IMR-90 (cell line): ENCODE results near the gene RIPK1. TPM values are rescaled to one million over a fixed set of nuclear protein-coding genes. Genes with fewer than 3 reads are reported as not detected.

Experiments used
- ATAC-seq: fragments of 200-7000 bp; cut with Tn5 transposase; 2 replicates; pipeline ENCODE4 v1.9.1; 2020; ENCODE audit warnings: low read depth, mild to moderate bottlenecking, moderate library complexity
- BruUV-seq: library from RNA; stranded (reverse); fragments of 400-500 nt; replicated peaks from 2 replicates; lab custom pipeline; 2021; lab: Mats Ljungman, UMichigan
- CTCF ChIA-PET: fragments of 300-600 bp; formaldehyde crosslinking; extraction: SDS; loops from one replicate; lab custom pipeline; 2021; ENCODE audit warnings: antibody characterized with exemption; lab: Yijun Ruan, JAX
- POLR2A ChIA-PET: fragments of 300-600 bp; sonication (Branson Sonifier 250); formaldehyde crosslinking; loops from one replicate; lab custom pipeline; 2022; ENCODE audit warnings: antibody characterized with exemption; ENCODE audit not compliant: unreplicated experiment; lab: Charles Lee
- DNase-seq: peaks from one replicate; pipeline ENCODE4 v3.0.0; 2013
- H2AFZ ChIP-seq: replicated peaks from 2 replicates; pipeline ENCODE3; 2013; ENCODE audit warnings: low read length, mild to moderate bottlenecking; ENCODE audit not compliant: poor library complexity
- H2AK5ac ChIP-seq: 2 replicates; pipeline ENCODE4 v1.6.1; 2013; ENCODE audit warnings: low read depth, low read length, inconsistent platforms
- H2AK9ac ChIP-seq: replicated peaks from 2 replicates; pipeline ENCODE3; 2013; ENCODE audit warnings: mild to moderate bottlenecking, low read depth, low read length, moderate library complexity; ENCODE audit not compliant: poor library complexity
- H2BK120ac ChIP-seq: 2 replicates; pipeline ENCODE4 v1.6.1; 2013; ENCODE audit warnings: low read depth, low read length, inconsistent platforms
- H2BK15ac ChIP-seq: 3 replicates; pipeline ENCODE4 v1.6.1; 2013; ENCODE audit warnings: low read depth, low read length, inconsistent platforms
- H2BK20ac ChIP-seq: 2 replicates; pipeline ENCODE4 v1.6.1; 2013; ENCODE audit warnings: low read depth, mild to moderate bottlenecking, inconsistent platforms, low read length, moderate library complexity
- H2BK5ac ChIP-seq: 2 replicates; pipeline ENCODE4 v1.6.1; 2013; ENCODE audit warnings: mild to moderate bottlenecking, low read depth, low read length, inconsistent platforms; ENCODE audit not compliant: poor library complexity, severe bottlenecking
- H3K14ac ChIP-seq: replicated peaks from 2 replicates; pipeline ENCODE4 v1.6.1; 2013; ENCODE audit warnings: low read depth, low read length, inconsistent platforms
- H3K18ac ChIP-seq: 2 replicates; pipeline ENCODE4 v1.6.1; 2013; ENCODE audit warnings: low read depth, low read length, control low read depth
- H3K23ac ChIP-seq: 2 replicates; pipeline ENCODE4 v1.6.1; 2013; ENCODE audit warnings: low read depth, low read length, inconsistent platforms
- H3K27ac ChIP-seq: 2 replicates; pipeline ENCODE4 v1.5.1; 2013; ENCODE audit warnings: mild to moderate bottlenecking, control low read depth, low read length; ENCODE audit not compliant: insufficient read depth
- H3K27me3 ChIP-seq: 2 replicates; pipeline ENCODE4 v1.6.1; 2013; ENCODE audit warnings: low read length; ENCODE audit not compliant: control insufficient read depth, insufficient read depth
- H3K36me3 ChIP-seq: 2 replicates; pipeline ENCODE4 v1.6.1; 2013; ENCODE audit warnings: low read length, mixed read lengths; ENCODE audit not compliant: control insufficient read depth, insufficient read depth
- H3K4ac ChIP-seq: 2 replicates; pipeline ENCODE4 v1.6.1; 2013; ENCODE audit warnings: low read depth, low read length, inconsistent platforms
- H3K4me1 ChIP-seq: 2 replicates; pipeline ENCODE4 v1.6.1; 2013; ENCODE audit warnings: low read length, mixed read lengths; ENCODE audit not compliant: control insufficient read depth, insufficient read depth
- H3K4me2 ChIP-seq: 2 replicates; pipeline ENCODE4 v1.6.1; 2013; ENCODE audit warnings: low read depth, mild to moderate bottlenecking, control low read depth, low read length, moderate library complexity
- H3K4me3 ChIP-seq: 2 replicates; pipeline ENCODE4 v1.5.1; 2013; ENCODE audit warnings: low read depth, mild to moderate bottlenecking, control low read depth, low read length, moderate library complexity; ENCODE audit not compliant: insufficient read depth
- H3K56ac ChIP-seq: 2 replicates; pipeline ENCODE4 v1.6.1; 2013; ENCODE audit warnings: low read length, inconsistent platforms; ENCODE audit not compliant: insufficient read depth; ENCODE audit errors: extremely low read depth
- H3K79me1 ChIP-seq, 2 experiments: 2 replicates each; pipeline ENCODE4 v1.6.1; 2013; ENCODE audit warnings: low read length in 2 of 2, inconsistent platforms in 1 of 2, low read depth in 1 of 2
- H3K9ac ChIP-seq: 2 replicates; pipeline ENCODE4 v1.6.1; 2013; ENCODE audit warnings: low read depth, low read length, control low read depth
- H3K9me1 ChIP-seq: 2 replicates; pipeline ENCODE4 v1.6.1; 2013; ENCODE audit warnings: low read length, inconsistent platforms; ENCODE audit not compliant: insufficient read depth
- H3K9me3 ChIP-seq: 2 replicates; pipeline ENCODE4 v1.6.1; 2013; ENCODE audit warnings: low read length; ENCODE audit not compliant: control insufficient read depth, insufficient read depth
- H4K20me1 ChIP-seq: 2 replicates; pipeline ENCODE4 v1.6.1; 2013; ENCODE audit warnings: low read length, inconsistent platforms; ENCODE audit not compliant: insufficient read depth
- H4K5ac ChIP-seq: 2 replicates; pipeline ENCODE4 v1.6.1; 2013; ENCODE audit warnings: mild to moderate bottlenecking, low read depth, low read length, control low read depth
- H4K8ac ChIP-seq, 2 experiments: 2 replicates each; pipeline ENCODE4 v1.6.1; 2013; ENCODE audit warnings: low read depth in 2 of 2, low read length in 2 of 2, control low read depth in 1 of 2, inconsistent platforms in 1 of 2
- H4K91ac ChIP-seq: 2 replicates; pipeline ENCODE4 v1.6.1; 2013; ENCODE audit warnings: low read depth, low read length, inconsistent platforms; ENCODE audit not compliant: insufficient read depth
- BHLHE40 ChIP-seq: fragments of 150-350 bp; IDR thresholded peaks from 2 replicates; pipeline ENCODE4 v1.6.1; 2016; ENCODE audit warnings: mild to moderate bottlenecking, low read depth, low read length
- CEBPB ChIP-seq: IDR thresholded peaks from 2 replicates; pipeline ENCODE4 v1.6.1; 2012; ENCODE audit warnings: low read depth, low read length, improper control_type of control experiment
- CHD1 ChIP-seq: IDR thresholded peaks from 2 replicates; pipeline ENCODE4 v1.6.1; 2012; ENCODE audit warnings: low read depth, low read length, improper control_type of control experiment
- CTCF ChIP-seq: conservative IDR thresholded peaks from 2 replicates; pipeline ENCODE4 v1.5.1; 2012; ENCODE audit warnings: mild to moderate bottlenecking, low read depth, low read length, improper control_type of control experiment
- ELK1 ChIP-seq: fragments of 150-350 bp; IDR thresholded peaks from 2 replicates; pipeline ENCODE4 v1.6.1; 2016; ENCODE audit warnings: low read depth, mild to moderate bottlenecking, low read length, moderate library complexity, borderline replicate concordance
- FOS ChIP-seq: fragments of 150-350 bp; IDR thresholded peaks from 2 replicates; pipeline ENCODE4 v1.6.1; 2016; ENCODE audit warnings: low read depth, low read length
- MAFK ChIP-seq: IDR thresholded peaks from 2 replicates; pipeline ENCODE4 v1.6.1; 2012; ENCODE audit warnings: low read depth, low read length, improper control_type of control experiment
- MAZ ChIP-seq: IDR thresholded peaks from 2 replicates; pipeline ENCODE4 v1.6.1; 2012; ENCODE audit warnings: low read depth, mild to moderate bottlenecking, low read length, improper control_type of control experiment, moderate library complexity, borderline replicate concordance
- MXI1 ChIP-seq: IDR thresholded peaks from 2 replicates; pipeline ENCODE4 v1.6.1; 2012; ENCODE audit warnings: low read depth, mild to moderate bottlenecking, low read length, moderate library complexity, borderline replicate concordance
- NFE2L2 ChIP-seq: fragments of 150-350 bp; IDR thresholded peaks from 2 replicates; pipeline ENCODE4 v1.6.1; 2016; ENCODE audit warnings: low read depth, mild to moderate bottlenecking, low read length
- POLR2A ChIP-seq: IDR thresholded peaks from 2 replicates; pipeline ENCODE4 v1.6.1; 2012; ENCODE audit warnings: mild to moderate bottlenecking, low read depth, low read length
- RAD21 ChIP-seq: IDR thresholded peaks from 2 replicates; pipeline ENCODE4 v1.6.1; 2012; ENCODE audit warnings: low read length, improper control_type of control experiment
- RCOR1 ChIP-seq: IDR thresholded peaks from 2 replicates; pipeline ENCODE4 v1.6.1; 2012; ENCODE audit warnings: mild to moderate bottlenecking, low read length, improper control_type of control experiment; ENCODE audit not compliant: insufficient replicate concordance
- RFX5 ChIP-seq: IDR thresholded peaks from 2 replicates; pipeline ENCODE4 v1.8.0; 2012; ENCODE audit warnings: low read depth, mild to moderate bottlenecking, low read length, moderate library complexity
- SMC3 ChIP-seq: fragments of 150-350 bp; IDR thresholded peaks from 2 replicates; pipeline ENCODE4 v1.6.1; 2016; ENCODE audit warnings: low read depth, mild to moderate bottlenecking, antibody characterized with exemption, low read length, moderate library complexity
- USF2 ChIP-seq: fragments of 150-350 bp; IDR thresholded peaks from 2 replicates; pipeline ENCODE4 v1.6.1; 2017; ENCODE audit warnings: mild to moderate bottlenecking, antibody characterized with exemption, low read length, low read depth
- WGBS, 2 experiments: methylation state at CpG; one replicate each; pipeline versions ENCODE4 v1.1.5 to v1.1.7; 2013; ENCODE audit warnings: missing lambda C conversion rate in 2 of 2; ENCODE audit not compliant: insufficient read length in 1 of 2; ENCODE audit errors: extremely low coverage in 2 of 2; 5-methylcytosine and 5-hydroxymethylcytosine counted together
- dilution Hi-C: fragments of 300-500 bp; cut with HindIII; formaldehyde crosslinking; loops from one replicate; pipeline ENCODE4 v1.14.3; 2018; ENCODE audit warnings: low sequenced_read_pairs; ENCODE audit not compliant: unreplicated experiment
- in situ Hi-C: fragments of 300-500 bp; cut with MboI; formaldehyde crosslinking; loops from 3 replicates; pipeline ENCODE4 v1.14.3; 2019; ENCODE audit warnings: low sequenced_read_pairs, inconsistent platforms, mixed read lengths
- intact Hi-C: fragments of 100-400 bp; cut with micrococcal nuclease; formaldehyde crosslinking; loops from 2 replicates; pipeline ENCODE4 v1.10.0; 2022
- polyA plus RNA-seq, 3 experiments: library from polyadenylated mRNA; depleted of rRNA; stranded (reverse); fragments of >200 nt; gene quantifications; 2 replicates each; pipeline ENCODE4 v1.2.3, GENCODE V29; 2012; ENCODE audit warnings: low replicate concordance in 1 of 3
- total RNA-seq: library from RNA; depleted of rRNA; stranded (reverse); fragments of >200 nt; gene quantifications from 2 replicates; pipeline ENCODE4 v1.2.3, GENCODE V29; 2012

The RIPK1 gene
- total and polyA plus RNA-seq, 2 of the 4 experiments (the other 2 are of a cell fraction), result 12.6 to 25.6 TPM

GRCh38 chr6:3071568-3071967 lies 3.3 kb downstream of the RIPK1 start:
- ChIA-PET POLR2A (no interaction called here), CTCF (no interaction called here)
- DNase-seq (no peak), ATAC-seq (no peak)
- no peaks in the 10 kb centered on the region for H3K27me3 ChIP-seq
- H3K27ac ChIP-seq, result no peak overlapping the region
- no peak overlapping the region for H4K5ac ChIP-seq
- no TSS peak for BruUV-seq
- H3K4me1 ChIP-seq, result peaks cover 10% of the 10 kb centered on the region
- H3K56ac ChIP-seq, result no peak overlapping the region
- no peak overlapping the region for H3K14ac ChIP-seq
- H2AK5ac ChIP-seq, result no peak overlapping the region
- in situ Hi-C loops, result no loop called here
- WGBS, 2 experiments, result 80% methylated on average over 1 of the region's 2 CpGs; no CpG with 5 or more reads in 1 of the 2 experiments
- H3K18ac ChIP-seq, result no peak overlapping the region
- no peak overlapping the region for H2BK20ac ChIP-seq
- H4K91ac ChIP-seq, result no peak overlapping the region
- no peak overlapping the region for H2BK15ac ChIP-seq
- no peak overlapping the region for H4K8ac ChIP-seq
- no peak overlapping the region for H2AFZ ChIP-seq
- intact Hi-C loops, result no loop called here
- peaks cover 7% of the 10 kb centered on the region for H3K36me3 ChIP-seq
- H3K9ac ChIP-seq, result no peak overlapping the region
- H3K9me1 ChIP-seq, result peaks cover 17% of the 10 kb centered on the region
- peaks cover 39% of the 10 kb centered on the region for H4K20me1 ChIP-seq
- H3K4ac ChIP-seq, result no peak overlapping the region
- peak overlapping the region; percentile 64 for H3K23ac ChIP-seq
- H3K4me3 ChIP-seq, result no peak overlapping the region
- no peak for TF ChIP-seq MXI1
- no peak for TF ChIP-seq CTCF
- no peak for TF ChIP-seq BHLHE40
- TF ChIP-seq RAD21, result no peak
- TF ChIP-seq USF2, result no peak
- TF ChIP-seq ELK1, result no peak
- TF ChIP-seq RCOR1, result no peak
- TF ChIP-seq NFE2L2, result no peak
- no peak for TF ChIP-seq SMC3
- no peak for TF ChIP-seq MAZ
- no peak for TF ChIP-seq MAFK
- no peak for TF ChIP-seq CEBPB
- no peak for TF ChIP-seq FOS
- no peak for TF ChIP-seq RFX5
- no peak for TF ChIP-seq CHD1
- TF ChIP-seq POLR2A, result no peak
- H2BK120ac ChIP-seq, result no peak overlapping the region
- no peak overlapping the region for H3K4me2 ChIP-seq
- no peak overlapping the region for H2BK5ac ChIP-seq
- no peaks in the 10 kb centered on the region for H3K9me3 ChIP-seq
- H2AK9ac ChIP-seq, result no peak overlapping the region
- dilution Hi-C loops, result no loop called here
- peaks cover 17 to 63% of the 10 kb centered on the region in 2 experiments for H3K79me1 ChIP-seq
